Nasal cavity respiratory epithelium epithelial cell of viscerocranial mucosa (primary cell): Measurements from ENCODE around the gene KCNG4. TPM values are rescaled to one million over a fixed set of nuclear protein-coding genes. Genes with fewer than 3 reads are reported as not detected.

Source experiments
- total RNA-seq: library from RNA; depleted of rRNA; stranded (reverse); fragments of >200 nt; gene quantifications from 2 replicates; pipeline ENCODE4 v1.2.3, GENCODE V29; 2014

The KCNG4 gene, protein sequence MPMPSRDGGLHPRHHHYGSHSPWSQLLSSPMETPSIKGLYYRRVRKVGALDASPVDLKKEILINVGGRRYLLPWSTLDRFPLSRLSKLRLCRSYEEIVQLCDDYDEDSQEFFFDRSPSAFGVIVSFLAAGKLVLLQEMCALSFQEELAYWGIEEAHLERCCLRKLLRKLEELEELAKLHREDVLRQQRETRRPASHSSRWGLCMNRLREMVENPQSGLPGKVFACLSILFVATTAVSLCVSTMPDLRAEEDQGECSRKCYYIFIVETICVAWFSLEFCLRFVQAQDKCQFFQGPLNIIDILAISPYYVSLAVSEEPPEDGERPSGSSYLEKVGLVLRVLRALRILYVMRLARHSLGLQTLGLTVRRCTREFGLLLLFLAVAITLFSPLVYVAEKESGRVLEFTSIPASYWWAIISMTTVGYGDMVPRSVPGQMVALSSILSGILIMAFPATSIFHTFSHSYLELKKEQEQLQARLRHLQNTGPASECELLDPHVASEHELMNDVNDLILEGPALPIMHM
- not detected in 2 replicates for total RNA-seq

DNA sequence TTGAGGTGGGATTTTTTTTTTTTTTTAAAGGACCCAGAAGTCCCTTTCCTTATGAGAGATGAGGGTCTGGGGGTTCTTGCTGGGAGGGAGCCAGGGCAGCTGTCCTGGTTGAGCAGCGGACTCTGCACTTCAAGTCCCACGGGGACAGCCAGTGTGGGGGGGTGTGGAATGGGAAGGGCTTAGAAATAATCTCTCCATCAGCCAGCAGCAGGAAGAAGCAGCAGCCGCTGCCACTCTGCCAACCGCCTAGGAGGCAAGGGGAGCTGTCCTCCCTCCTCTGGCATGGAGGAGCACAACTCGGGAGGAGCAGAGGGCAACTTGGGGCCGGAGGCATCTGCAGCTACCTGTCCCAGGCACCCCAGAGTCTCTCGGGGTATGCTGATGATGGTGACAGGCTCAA lies at the start of gene KCNG4:
KCNG4 (minus strand) TSS at position 104 of the 400 bp plus-strand sequence. CDS start 2,527 bp downstream, outside the sequence.

DNA sequence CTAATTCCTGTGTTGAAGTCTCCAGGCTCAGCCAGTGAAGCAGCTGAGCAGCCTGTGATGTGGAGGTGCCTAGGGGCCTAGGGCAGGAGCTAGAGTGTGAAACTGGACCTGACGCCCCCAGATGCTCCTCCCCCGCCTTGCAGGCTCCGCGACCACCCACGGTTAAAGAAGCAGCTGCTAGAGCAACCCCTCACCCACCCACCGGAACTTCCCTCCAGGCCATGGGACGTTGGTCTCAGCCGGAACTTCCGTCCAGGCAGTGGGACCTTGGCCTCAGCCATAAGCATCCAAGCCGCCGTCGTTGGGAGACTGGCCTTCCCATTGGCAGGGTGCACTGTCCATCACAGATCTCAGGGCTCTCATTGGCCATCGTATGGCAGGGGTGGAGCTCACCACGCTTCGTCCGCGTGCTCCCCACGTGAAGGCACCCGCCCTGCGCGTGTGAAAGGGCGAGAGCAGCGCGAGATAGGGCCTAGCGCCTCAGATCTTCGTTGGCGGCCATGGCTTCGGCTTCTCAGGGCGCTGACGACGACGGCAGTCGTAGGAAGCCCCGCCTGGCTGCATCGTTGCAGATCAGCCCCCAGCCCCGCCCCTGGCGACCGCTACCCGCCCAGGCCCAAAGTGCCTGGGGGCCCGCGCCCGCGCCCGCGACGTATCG lies 49.0 kb downstream of the KCNG4 start, which contains the start of gene ADAD2:
ADAD2 (plus strand) TSS at position 427 of the 658 bp plus-strand sequence; CDS start at position 501, 74 bp downstream.

DNA sequence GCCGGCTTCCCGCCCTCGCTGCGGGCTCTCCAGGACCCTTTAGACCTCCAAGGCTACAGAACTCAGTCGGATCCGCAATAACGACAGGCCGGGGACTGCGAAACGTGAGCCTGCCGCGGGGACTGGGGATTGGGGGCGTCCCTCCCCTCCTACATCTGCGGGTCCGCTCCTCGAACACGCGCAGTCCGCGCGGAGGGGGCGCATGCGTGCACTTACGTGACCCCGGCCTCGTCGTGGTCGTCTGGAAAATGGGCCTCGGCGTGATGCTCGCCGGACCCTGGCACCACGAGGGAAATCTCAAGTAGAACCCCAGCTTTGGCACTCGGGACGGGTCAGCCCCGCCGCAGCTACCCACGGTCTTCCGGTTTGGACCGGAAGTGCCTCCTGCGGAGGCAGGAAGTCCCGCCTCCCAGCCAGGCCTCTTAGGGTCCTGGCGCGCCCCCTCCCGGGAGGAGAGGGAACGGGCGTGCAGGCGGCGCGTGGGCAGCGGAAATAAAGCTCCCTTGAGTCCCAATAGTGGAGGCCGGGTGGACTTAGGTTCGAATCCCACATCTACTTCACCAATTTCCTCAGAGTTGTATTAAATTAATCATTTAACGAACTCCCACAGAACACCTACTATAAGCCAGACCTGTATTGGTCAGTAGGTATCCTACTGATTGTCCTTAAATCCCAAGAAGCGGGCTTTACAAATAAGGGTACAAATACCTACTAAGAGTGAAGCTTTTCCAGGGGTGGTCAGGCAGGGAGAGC lies 53.0 kb downstream of the KCNG4 start, which contains the start of gene TAF1C:
TAF1C (minus strand) TSS at position 373 of the 753 bp plus-strand sequence. CDS start 2,069 bp downstream, outside the sequence.

Other genes with a start within 250 kb of the KCNG4 start
- gene SLC38A8, start 197.2 kb downstream of the KCNG4 start, total RNA-seq = 0.34 TPM in 1 of 2 replicates, not detected in the other
- gene MBTPS1, start 123.1 kb downstream of the KCNG4 start, total RNA-seq = 78.3 and 102 TPM in 2 replicates
- gene HSDL1, start 94.8 kb downstream of the KCNG4 start, total RNA-seq = 25.7 and 35.9 TPM in 2 replicates
- 0.07 TPM in 1 of 2 replicates, not detected in the other for gene DNAAF1, start 94.7 kb downstream of the KCNG4 start, total RNA-seq
- 7.5 and 14.1 TPM in 2 replicates for gene TAF1C, start 53.0 kb downstream of the KCNG4 start, total RNA-seq
- not detected in 2 replicates for gene ADAD2, start 48.9 kb downstream of the KCNG4 start, total RNA-seq
- not detected in 2 replicates for gene WFDC1, start 54.9 kb upstream of the KCNG4 start, total RNA-seq
- 26.7 and 50.7 TPM in 2 replicates for gene ATP2C2, start 128.5 kb upstream of the KCNG4 start, total RNA-seq